Posterior cingulate gyrus (tissue), 11 donors: ENCODE measurements around the gene IGSF21.
A peak's percentile ranks its signal among the peaks of the same experiment; 100 is the strongest.

Experiments used
- DNase-seq, 10 donors: peaks; one replicate each; pipeline versions ENCODE4 v3.0.0 to v3.0.0-alpha.2; 2020 to 2021; ENCODE audit warnings: mixed read lengths in 3 of 10
- intact Hi-C: fragments of 100-400 bp; cut with DNase I; formaldehyde crosslinking; loops from one replicate; pipeline ENCODE4 v1.15.1; 2023

IGSF21 gene

GRCh38 chr1:18282851-18283600 lies 175.4 kb downstream of the IGSF21 start:
- intact Hi-C loops = no loop called here
- DNase-seq = peak in 4 of 10 donors; percentile 23 to 89 (median 54)

- peak in 1 of 10 donors; percentile 19 for DNase-seq
- intact Hi-C loops = no loop called here
Measured at GRCh38 chr1:18283601-18284385, 176.2 kb downstream of the IGSF21 start.

GRCh38 chr1:18284805-18285537 lies 177.4 kb downstream of the IGSF21 start:
- no peak for DNase-seq
- intact Hi-C loops = no loop called here

GRCh38 chr1:18285538-18285924 lies 177.9 kb downstream of the IGSF21 start:
- intact Hi-C loops = no loop called here
- DNase-seq = no peak

- intact Hi-C loops = no loop called here
- no peak for DNase-seq
Measured at GRCh38 chr1:18288722-18289121, 181.1 kb downstream of the IGSF21 start.

- DNase-seq = no peak
- intact Hi-C loops = no loop called here
Measured at GRCh38 chr1:18289597-18289996, 182.0 kb downstream of the IGSF21 start.

- peak in 1 of 10 donors; percentile 86 for DNase-seq
- intact Hi-C loops = no loop called here
Measured at GRCh38 chr1:18290740-18291412, 183.3 kb downstream of the IGSF21 start.

- intact Hi-C loops = no loop called here
- DNase-seq = no peak
Measured at GRCh38 chr1:18292531-18292930, 184.9 kb downstream of the IGSF21 start.

GRCh38 chr1:18293291-18293690 lies 185.7 kb downstream of the IGSF21 start:
- intact Hi-C loops = no loop called here
- DNase-seq = no peak

- no peak for DNase-seq
- intact Hi-C loops = no loop called here
Measured at GRCh38 chr1:18294437-18295176, 187.0 kb downstream of the IGSF21 start.

- DNase-seq = no peak
- intact Hi-C loops = no loop called here
Measured at GRCh38 chr1:18297896-18298648, 190.5 kb downstream of the IGSF21 start.

GRCh38 chr1:18299441-18300338 lies 192.1 kb downstream of the IGSF21 start:
- DNase-seq = no peak
- intact Hi-C loops = no loop called here

GRCh38 chr1:18300376-18300775 lies 192.8 kb downstream of the IGSF21 start:
- intact Hi-C loops = no loop called here
- no peak for DNase-seq

- intact Hi-C loops = no loop called here
Measured at GRCh38 chr1:18302788-18303413, 195.3 kb downstream of the IGSF21 start.

GRCh38 chr1:18304151-18304869 lies 196.7 kb downstream of the IGSF21 start:
- DNase-seq = peak in 3 of 10 donors; percentile 31 to 86 (median 83)
- intact Hi-C loops = no loop called here

More at GRCh38 chr1:18302788-18303413, 195.3 kb downstream of the IGSF21 start:
- peak in 2 of 10 donors; percentile 14 to 46 for DNase-seq

- no peak for DNase-seq
- intact Hi-C loops = no loop called here
Measured at GRCh38 chr1:18305182-18305795, 197.7 kb downstream of the IGSF21 start.
